ENCODE data around the gene PCDHA3.
"Not testable (repeated sequence)": the region's sequence is repeated elsewhere in the genome, so short reads cannot be mapped to it uniquely, and the experiment has no call there.

- TF ChIP-seq HOXB5 (CRISPR knock-in tag; IDR thresholded peaks at IDR 0.05); SREBF2 (IDR thresholded peaks at IDR 0.05): not testable (repeated sequence)
Observed at GRCh38 chr5:140808241-140808888, 7.5 kb downstream of the PCDHA3 start.

Measured in A549 (cell line).